GM18502 (cell line): ENCODE data around the gene PCDH9.
"Not testable (repeated sequence)": the region's sequence is repeated elsewhere in the genome, so short reads cannot be mapped to it uniquely, and the experiment has no call there.

Source experiments
- ATAC-seq: cut with Tn5 transposase; IDR thresholded peaks from one replicate; pipeline ENCODE4 v1.9.1; 2021; ENCODE audit warnings: mild to moderate bottlenecking; ENCODE audit not compliant: unreplicated experiment, poor library complexity

PCDH9 gene

GRCh38 chr13:67133476-67133875, 96.7 kb downstream of the PCDH9 start:
- no peak for ATAC-seq

GRCh38 chr13:67131393-67131792, 98.7 kb downstream of the PCDH9 start:
- no peak for ATAC-seq

GRCh38 chr13:67130444-67130843, 99.7 kb downstream of the PCDH9 start:
- no peak for ATAC-seq

- no peak for ATAC-seq
Observed at GRCh38 chr13:67128136-67128535, 102.0 kb downstream of the PCDH9 start.

- ATAC-seq = no peak
Observed at GRCh38 chr13:67125681-67126080, 104.5 kb downstream of the PCDH9 start.

GRCh38 chr13:67123165-67123564, 107.0 kb downstream of the PCDH9 start:
- no peak for ATAC-seq

- ATAC-seq = no peak
Observed at GRCh38 chr13:67122251-67122650, 107.9 kb downstream of the PCDH9 start.

GRCh38 chr13:67120872-67121531, 109.1 kb downstream of the PCDH9 start:
- no peak for ATAC-seq

- ATAC-seq = no peak
Observed at GRCh38 chr13:67119481-67119894, 110.6 kb downstream of the PCDH9 start.

- no peak for ATAC-seq
Observed at GRCh38 chr13:67118277-67118676, 111.9 kb downstream of the PCDH9 start.

- ATAC-seq = no peak
Observed at GRCh38 chr13:67117010-67117550, 113.1 kb downstream of the PCDH9 start.

- no peak for ATAC-seq
Observed at GRCh38 chr13:67107979-67108378, 122.2 kb downstream of the PCDH9 start.

GRCh38 chr13:67106502-67107057, 123.6 kb downstream of the PCDH9 start:
- no peak for ATAC-seq

GRCh38 chr13:67101730-67102467, 128.2 kb downstream of the PCDH9 start:
- ATAC-seq = no peak

- no peak for ATAC-seq
Observed at GRCh38 chr13:67100730-67101129, 129.4 kb downstream of the PCDH9 start.

- no peak for ATAC-seq
Observed at GRCh38 chr13:67099494-67099893, 130.6 kb downstream of the PCDH9 start.

GRCh38 chr13:67097892-67098452, 132.2 kb downstream of the PCDH9 start:
- ATAC-seq = no peak

GRCh38 chr13:67096893-67097292, 133.2 kb downstream of the PCDH9 start:
- not testable (repeated sequence) for ATAC-seq

GRCh38 chr13:67096418-67096817, 133.7 kb downstream of the PCDH9 start:
- no peak for ATAC-seq

GRCh38 chr13:67095621-67096020, 134.5 kb downstream of the PCDH9 start:
- ATAC-seq = no peak

GRCh38 chr13:67094952-67095351, 135.2 kb downstream of the PCDH9 start:
- no peak for ATAC-seq
